ENCODE measurements around the gene MYRFL. TPM values are rescaled to one million over a fixed set of nuclear protein-coding genes. Genes with fewer than 3 reads are reported as not detected.

The MYRFL gene
- total RNA-seq, 1 experiment from 2014 or later: 1.3 TPM

- ChIA-PET POLR2A (no interaction called here), CTCF (interaction anchor here (1.5 to 2.2 kb wide), 2 partner anchors 8 to 15 kb away, joined by 4 to 9 read pairs; no protein-coding TSS in a partner anchor)
- Mint-ChIP-seq H3K4me1 (peaks cover 5% of the 10 kb centered on the region; the same call in 1 of the 2 replicates), H3K4me3 (no peak overlapping the region), H3K27me3 (ENCODE audit: low read depth) (no peaks in the 10 kb centered on the region), H3K9me3 (peaks cover 4% of the 10 kb centered on the region), H3K27ac (no peak overlapping the region), H3K36me3 (no peaks in the 10 kb centered on the region)
- no peak for TF ChIP-seq ATF6 (CRISPR knock-in tag; IDR thresholded peaks at IDR 0.05)
- TF ChIP-seq ELF4 (CRISPR knock-in tag; IDR thresholded peaks at IDR 0.05; ENCODE audit: low read depth): no peak
- TF ChIP-seq ZNF219 (CRISPR knock-in tag; IDR thresholded peaks at IDR 0.05; ENCODE audit: borderline replicate concordance): no peak
- no peak for TF ChIP-seq MAX (CRISPR knock-in tag; IDR thresholded peaks at IDR 0.05)
- TF ChIP-seq NFYB (CRISPR knock-in tag; conservative IDR thresholded peaks at IDR 0.05; ENCODE audit: low read depth): no peak
- no peak for TF ChIP-seq SMAD3 (CRISPR knock-in tag; IDR thresholded peaks at IDR 0.05; ENCODE audit: borderline replicate concordance)
- no peak for TF ChIP-seq GTF2I (CRISPR knock-in tag; conservative IDR thresholded peaks at IDR 0.05)
- no peak for TF ChIP-seq FOXJ3 (CRISPR knock-in tag; IDR thresholded peaks at IDR 0.05; ENCODE audit: borderline replicate concordance)
- no peak for TF ChIP-seq ZNF232 (CRISPR knock-in tag; IDR thresholded peaks at IDR 0.05)
- TF ChIP-seq RELA (CRISPR knock-in tag; IDR thresholded peaks at IDR 0.05; ENCODE audit: borderline replicate concordance): no peak
- no peak for TF ChIP-seq OVOL2 (CRISPR knock-in tag; IDR thresholded peaks at IDR 0.05; ENCODE audit: borderline replicate concordance)
- no peak for TF ChIP-seq USF1 (CRISPR knock-in tag; IDR thresholded peaks at IDR 0.05)
- no peak for TF ChIP-seq E2F5 (CRISPR knock-in tag; IDR thresholded peaks at IDR 0.05)
- TF ChIP-seq FOXP1 (CRISPR knock-in tag; IDR thresholded peaks at IDR 0.05; ENCODE audit: borderline replicate concordance): no peak
- TF ChIP-seq HMGA2 (CRISPR knock-in tag; IDR thresholded peaks at IDR 0.05): no peak
- no peak for TF ChIP-seq STAT6 (CRISPR knock-in tag; conservative IDR thresholded peaks at IDR 0.05; ENCODE audit: low read depth)
- ATAC-seq (no peak), DNase-seq (ENCODE audit: low spot score) (no peak)
Observed at GRCh38 chr12:69886109-69886508, 61.1 kb downstream of the MYRFL start.

GRCh38 chr12:69886715-69887114 lies 61.7 kb downstream of the MYRFL start:
- no peak for ATAC-seq
- ChIA-PET POLR2A (no interaction called here), CTCF (interaction anchor here (1.5 kb wide), 1 partner anchor 14 kb away, joined by 4 read pairs; no protein-coding TSS in a partner anchor)
- no peak overlapping the region for H3K27ac Mint-ChIP-seq
- H3K27me3 Mint-ChIP-seq (ENCODE audit: low read depth): no peaks in the 10 kb centered on the region
- no peak overlapping the region for H3K4me3 Mint-ChIP-seq
- H3K4me1 Mint-ChIP-seq: peaks cover 7% of the 10 kb centered on the region; the same call in 1 of the 2 replicates
- peaks cover 2% of the 10 kb centered on the region for H3K9me3 Mint-ChIP-seq
- no peaks in the 10 kb centered on the region for H3K36me3 Mint-ChIP-seq
- DNase-seq (ENCODE audit: low spot score): no peak
- TF ChIP-seq IRF2 (CRISPR knock-in tag; IDR thresholded peaks at IDR 0.05; ENCODE audit: borderline replicate concordance, low read depth): no peak
- TF ChIP-seq ZBTB43 (CRISPR knock-in tag; IDR thresholded peaks at IDR 0.05): no peak
- no peak for TF ChIP-seq ATF1 (CRISPR knock-in tag; IDR thresholded peaks at IDR 0.05)
- no peak for TF ChIP-seq ZMAT4 (CRISPR knock-in tag; IDR thresholded peaks at IDR 0.05)
- TF ChIP-seq CBFB (CRISPR knock-in tag; IDR thresholded peaks at IDR 0.05; ENCODE audit: low read depth): no peak
- no peak for TF ChIP-seq CDX4 (CRISPR knock-in tag; IDR thresholded peaks at IDR 0.05; ENCODE audit: borderline replicate concordance)
- TF ChIP-seq SMAD3 (CRISPR knock-in tag; IDR thresholded peaks at IDR 0.05; ENCODE audit: borderline replicate concordance): no peak
- TF ChIP-seq ATF2 (CRISPR knock-in tag; IDR thresholded peaks at IDR 0.05; ENCODE audit: borderline replicate concordance, low read depth): no peak
- TF ChIP-seq TEAD1 (CRISPR knock-in tag; IDR thresholded peaks at IDR 0.05): no peak
- TF ChIP-seq E2F5 (CRISPR knock-in tag; IDR thresholded peaks at IDR 0.05): no peak

Measured in WTC11 (cell line).